Central memory CD8-positive, alpha-beta T cell (primary cell): ENCODE results near the gene CSNK1D.

Experiments used
- ATAC-seq: fragments of 150-1000 bp; cut with Tn5 transposase; replicated peaks from 2 replicates; pipeline ENCODE4 v1.10.0; 2022; ENCODE audit warnings: mild to moderate bottlenecking, moderate FRiP score, moderate number of reproducible peaks; ENCODE audit not compliant: poor library complexity, severe bottlenecking; ENCODE audit errors: extremely low read depth
- DNase-seq, 2 donors: peaks; one replicate each; pipeline ENCODE4 v3.0.0; 2021; ENCODE audit warnings: low spot score in 2 of 2
- H3K27ac Mint-ChIP-seq: one replicate; pipeline ENCODE4 v1.8.0; 2022; ENCODE audit warnings: low read depth, mild to moderate bottlenecking, moderate library complexity, mixed read lengths
- H3K27me3 Mint-ChIP-seq: one replicate; pipeline ENCODE4 v1.8.0; 2022; ENCODE audit warnings: mixed read lengths
- H3K36me3 Mint-ChIP-seq: one replicate; pipeline ENCODE4 v1.8.0; 2022; ENCODE audit warnings: mild to moderate bottlenecking, moderate library complexity, mixed read lengths; ENCODE audit not compliant: insufficient read depth
- H3K4me1 Mint-ChIP-seq: one replicate; pipeline ENCODE4 v1.8.0; 2022; ENCODE audit warnings: mixed read lengths
- H3K4me3 Mint-ChIP-seq: one replicate; pipeline ENCODE4 v1.8.0; 2022; ENCODE audit warnings: mild to moderate bottlenecking, moderate library complexity, mixed read lengths
- H3K9me3 Mint-ChIP-seq: one replicate; pipeline ENCODE4 v1.8.0; 2022; ENCODE audit warnings: mixed read lengths

CSNK1D gene

GRCh38 chr17:82231312-82231561, 42.3 kb downstream of the CSNK1D start:
- Mint-ChIP-seq H3K4me3 (no peak overlapping the region), H3K27me3 (no peaks in the 10 kb centered on the region), H3K4me1 (peaks cover 15% of the 10 kb centered on the region), H3K27ac (no peak overlapping the region), H3K9me3 (no peaks in the 10 kb centered on the region), H3K36me3 (peaks cover 10% of the 10 kb centered on the region)
- ATAC-seq = peak; percentile 5
- no peak for DNase-seq

DNA sequence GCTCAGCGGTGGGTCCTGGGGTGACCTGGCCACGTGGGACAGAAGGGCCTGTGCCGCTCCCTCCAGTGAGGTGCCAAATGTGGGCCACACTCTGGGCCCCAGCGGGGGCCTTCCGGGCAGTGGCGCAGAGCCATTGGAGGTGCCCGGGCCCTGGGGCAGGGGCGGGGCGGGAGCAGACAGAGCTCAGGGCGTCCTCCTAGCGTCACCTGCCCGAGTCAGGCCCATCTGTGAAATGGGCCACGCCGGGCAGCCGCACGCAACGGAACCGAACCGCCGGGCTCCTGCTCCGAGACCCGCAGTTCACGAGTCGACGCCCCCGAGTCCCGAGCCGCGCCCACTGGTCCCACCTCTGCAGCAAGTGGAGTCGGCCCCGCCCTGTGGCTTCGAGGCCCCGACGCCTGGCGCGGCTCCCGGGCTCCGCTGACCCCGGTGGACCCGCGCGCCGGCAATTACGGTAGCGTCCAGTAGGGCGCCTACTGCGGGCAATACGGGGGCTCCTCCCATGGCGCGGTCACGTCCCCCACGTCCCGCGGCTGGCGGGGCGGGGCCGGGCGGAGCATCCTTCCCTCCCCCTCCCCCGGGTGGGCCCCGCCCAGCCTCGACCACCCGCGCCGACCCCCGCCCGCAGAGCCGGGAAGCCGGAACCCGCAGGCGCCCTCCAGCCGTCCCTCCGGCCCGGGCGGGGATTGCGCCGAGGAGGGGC, 42.7 kb downstream of the CSNK1D start:
- Mint-ChIP-seq H3K27me3 (no peaks in the 10 kb centered on the region), H3K4me1 (peaks cover 10% of the 10 kb centered on the region), H3K9me3 (no peaks in the 10 kb centered on the region), H3K4me3 (peak overlapping the region; percentile 73), H3K27ac (no peak overlapping the region), H3K36me3 (peaks cover 7% of the 10 kb centered on the region)
- DNase-seq = peak in 1 of 2 donors; percentile 40
- ATAC-seq = peak; percentile 12

- Mint-ChIP-seq H3K27ac (peak overlapping the region; percentile 46), H3K4me3 (peak overlapping the region; percentile 73)
- ATAC-seq = no peak
These were observed 43.5 kb downstream of the CSNK1D start for GRCh38 chr17:82229698-82230608.

DNA sequence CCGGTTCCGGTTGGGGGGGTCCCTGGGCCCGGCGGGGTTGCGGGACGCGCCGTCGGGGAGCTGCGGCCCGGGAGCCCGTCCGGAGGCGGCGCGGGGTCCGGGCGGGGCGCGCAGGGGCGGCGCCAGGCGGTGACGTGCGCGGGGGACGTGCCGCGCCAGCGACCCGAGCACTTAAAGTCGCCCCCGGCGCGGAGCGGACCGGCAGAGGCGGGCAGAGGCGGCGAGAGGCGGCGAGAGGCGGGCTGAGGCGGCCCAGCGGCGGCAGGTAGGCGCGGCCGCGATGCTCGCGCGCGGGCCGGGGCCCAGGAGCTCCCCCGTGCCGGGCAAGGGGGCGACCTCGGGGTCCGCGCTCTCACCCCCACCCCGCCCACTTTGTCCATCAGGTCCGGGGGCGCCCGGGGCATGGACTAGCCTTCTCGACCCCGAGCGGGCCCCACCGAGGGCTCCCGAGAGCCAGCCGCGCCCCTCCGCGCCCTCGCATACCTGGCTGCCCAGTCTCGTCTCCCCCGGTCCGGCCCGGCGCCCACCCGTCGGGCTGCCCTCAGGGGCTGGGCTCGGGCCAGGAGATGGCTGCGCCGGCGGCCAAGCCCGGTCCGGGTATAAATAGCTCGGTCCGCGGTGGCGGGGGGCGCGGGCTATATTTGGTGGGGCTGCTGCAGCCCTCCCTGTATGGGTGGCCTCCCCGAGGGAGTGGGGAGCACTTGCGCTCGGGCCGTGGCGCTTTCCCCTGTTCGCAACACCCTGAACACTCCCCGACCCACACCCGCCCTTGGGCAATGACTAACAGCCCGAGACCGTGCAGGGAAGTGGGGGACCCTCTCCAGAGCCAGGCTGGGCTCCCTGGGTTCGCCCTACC, 44.4 kb downstream of the CSNK1D start, which contains the start of gene SLC16A3:
SLC16A3 (plus strand) TSS at position 201 of the 856 bp plus-strand sequence. CDS start 6,967 bp downstream, outside the sequence.
- Mint-ChIP-seq H3K4me1 (peaks cover 10% of the 10 kb centered on the region), H3K27ac (peak within 1 kb of the TSS; percentile 70), H3K36me3 (peaks cover 8% of the 10 kb centered on the region), H3K27me3 (no peaks in the 10 kb centered on the region), H3K4me3 (peak within 1 kb of the TSS; percentile 83), H3K9me3 (no peaks in the 10 kb centered on the region)
- no peak for DNase-seq
- ATAC-seq = peak; percentile 57

More at GRCh38 chr17:82229698-82230608, 43.5 kb downstream of the CSNK1D start:
- no peaks in the 10 kb centered on the region for H3K9me3 Mint-ChIP-seq
- peaks cover 5% of the 10 kb centered on the region for H3K36me3 Mint-ChIP-seq
- DNase-seq = no peak
- peaks cover 10% of the 10 kb centered on the region for H3K4me1 Mint-ChIP-seq
- H3K27me3 Mint-ChIP-seq = no peaks in the 10 kb centered on the region

DNA sequence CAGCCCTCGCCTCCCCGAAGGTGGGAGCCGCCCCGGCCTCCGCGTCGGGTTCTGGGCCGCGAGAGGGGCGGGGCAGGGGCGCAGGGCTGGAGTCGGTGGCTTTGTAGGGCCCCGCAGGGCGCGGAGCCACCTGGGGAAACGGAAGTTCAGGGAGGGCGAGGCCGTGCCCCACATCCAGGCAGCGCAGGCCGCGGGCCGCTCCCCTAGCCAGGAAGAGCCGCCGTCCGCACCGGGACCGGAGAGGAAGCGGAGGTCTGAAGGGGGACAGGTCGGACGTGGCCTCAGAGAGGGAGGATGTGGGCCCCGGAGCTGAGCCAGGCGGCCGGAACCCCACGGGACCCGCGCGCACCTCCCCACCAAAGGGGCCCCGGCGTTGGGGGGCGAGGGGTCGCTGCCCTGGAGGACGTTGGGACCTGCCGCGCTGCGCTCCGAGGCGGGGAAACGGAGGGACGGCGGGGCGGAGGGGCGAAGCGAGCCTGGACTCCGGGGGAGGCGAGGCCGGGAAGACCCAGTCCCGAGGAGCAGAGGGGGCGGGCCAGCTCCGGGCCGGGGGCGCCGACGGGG, 45.1 kb downstream of the CSNK1D start:
- H3K36me3 Mint-ChIP-seq = peaks cover 8% of the 10 kb centered on the region
- peak overlapping the region; percentile 83 for H3K4me3 Mint-ChIP-seq
- H3K27ac Mint-ChIP-seq = peak overlapping the region; percentile 70
- peaks cover 8% of the 10 kb centered on the region for H3K4me1 Mint-ChIP-seq
- DNase-seq (no peak), ATAC-seq (peak; percentile 69)
- no peaks in the 10 kb centered on the region for H3K27me3 Mint-ChIP-seq
- no peaks in the 10 kb centered on the region for H3K9me3 Mint-ChIP-seq

DNA sequence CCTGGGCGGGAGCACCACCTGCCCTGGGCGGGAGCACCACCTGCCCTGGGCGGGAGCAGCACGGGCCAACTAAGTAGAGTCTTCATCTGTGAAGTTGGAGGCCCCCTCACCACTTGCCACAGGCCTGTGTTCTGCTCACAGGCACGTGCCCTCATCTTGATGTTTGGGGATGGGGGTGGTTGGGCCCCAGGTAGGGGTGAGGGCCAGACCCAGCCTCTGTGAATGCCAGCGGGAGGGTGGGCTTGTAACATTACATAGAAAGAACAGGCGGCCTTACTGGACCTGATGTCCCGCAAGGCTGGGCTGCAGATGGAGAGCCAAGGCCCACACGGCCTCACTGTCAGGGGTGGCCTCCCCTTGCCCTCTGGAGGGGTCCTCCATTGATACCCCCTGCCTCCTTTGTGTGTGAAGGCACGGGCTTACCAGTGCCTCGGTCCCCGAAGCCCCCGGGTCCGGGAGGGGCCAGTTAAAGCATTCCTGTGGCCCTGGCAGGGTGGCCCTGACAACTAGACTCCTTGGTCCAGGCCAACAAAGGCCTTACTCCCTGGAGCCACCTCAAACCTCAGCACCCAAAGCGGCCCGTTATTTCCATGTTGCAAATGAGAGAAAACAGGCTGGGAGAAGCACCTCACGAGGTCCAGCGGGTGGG, 45.7 kb downstream of the CSNK1D start:
- H3K36me3 Mint-ChIP-seq = peaks cover 8% of the 10 kb centered on the region
- peaks cover 5% of the 10 kb centered on the region for H3K4me1 Mint-ChIP-seq
- no peaks in the 10 kb centered on the region for H3K27me3 Mint-ChIP-seq
- DNase-seq (no peak), ATAC-seq (no peak)
- H3K4me3 Mint-ChIP-seq = peak overlapping the region; percentile 83
- H3K27ac Mint-ChIP-seq = peak overlapping the region; percentile 70
- no peaks in the 10 kb centered on the region for H3K9me3 Mint-ChIP-seq

DNA sequence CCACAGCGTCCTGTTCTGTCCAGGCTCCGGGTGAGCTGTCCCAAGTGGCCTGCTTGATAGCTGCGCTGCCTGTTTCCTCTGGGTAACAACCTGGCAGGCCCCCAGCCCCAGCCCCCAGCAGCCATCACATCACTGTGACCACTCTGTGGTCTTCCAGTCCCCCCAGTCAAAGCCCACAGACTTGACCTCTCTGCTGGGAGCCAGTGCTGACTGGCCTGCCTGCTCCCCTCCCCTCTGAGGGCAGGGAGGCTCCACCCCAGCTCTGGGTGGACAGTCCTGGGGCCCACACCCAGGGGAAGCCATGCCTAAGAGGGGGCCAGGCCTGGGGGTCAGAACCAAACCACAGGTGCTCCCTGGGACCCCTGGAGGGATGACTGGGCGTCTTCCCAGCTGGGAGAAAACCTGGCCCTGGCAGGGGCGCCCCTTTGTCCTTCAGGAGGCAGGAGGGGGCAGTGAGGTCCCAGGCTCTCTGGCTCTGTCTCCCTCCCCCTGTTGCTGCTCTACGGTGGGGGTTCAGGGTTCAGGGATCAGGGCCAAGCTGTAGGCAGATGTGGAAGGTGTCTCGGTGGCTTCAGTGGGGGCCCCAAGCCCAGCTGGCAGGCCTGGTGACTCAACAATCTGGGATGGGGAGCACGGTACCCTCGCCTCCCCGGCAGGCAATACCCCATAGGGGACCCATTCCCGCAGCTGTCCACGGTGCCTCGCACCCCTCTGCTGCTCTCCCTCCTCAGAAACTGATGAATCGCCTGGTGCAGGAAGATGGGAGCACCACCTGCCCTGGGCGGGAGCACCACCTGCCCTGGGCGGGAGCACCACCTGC, 46.5 kb downstream of the CSNK1D start:
- H3K9me3 Mint-ChIP-seq = no peaks in the 10 kb centered on the region
- ATAC-seq = no peak

DNA sequence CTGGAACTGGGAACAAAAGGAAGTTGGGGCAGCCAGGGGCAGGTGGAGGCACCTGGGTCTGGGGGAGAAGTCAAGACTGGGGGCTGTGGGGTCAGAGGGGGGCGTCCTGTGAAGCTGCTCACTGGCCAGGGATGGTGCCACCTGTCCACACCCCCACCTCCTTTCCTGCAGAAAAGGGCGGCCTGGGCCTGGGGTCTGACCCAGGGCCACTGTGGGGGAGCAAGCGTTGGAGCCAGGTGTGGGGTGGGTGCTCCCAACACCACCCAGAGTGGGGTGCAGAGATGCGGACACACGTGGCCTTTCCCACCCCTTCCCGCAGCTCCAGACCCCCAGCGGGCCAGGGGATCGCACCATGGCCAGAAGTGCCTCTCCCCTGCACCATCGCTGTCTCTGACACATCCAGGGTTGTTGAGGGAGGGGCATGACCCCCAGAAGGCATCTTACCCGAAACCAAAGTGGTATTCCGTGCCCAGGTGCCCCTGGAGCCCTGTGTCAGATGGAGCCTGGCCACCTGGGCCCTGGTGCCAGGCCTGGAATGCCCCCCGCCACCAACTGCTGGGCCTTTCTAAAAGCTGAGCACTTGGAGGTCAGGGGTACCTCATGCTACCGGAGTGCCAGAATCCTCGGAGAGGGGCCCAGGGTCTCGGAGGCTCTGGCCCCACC, 47.2 kb downstream of the CSNK1D start:
- Mint-ChIP-seq H3K4me1 (peaks cover 5% of the 10 kb centered on the region), H3K9me3 (no peaks in the 10 kb centered on the region), H3K4me3 (no peak overlapping the region), H3K27me3 (no peaks in the 10 kb centered on the region), H3K36me3 (peaks cover 6% of the 10 kb centered on the region), H3K27ac (no peak overlapping the region)
- DNase-seq (no peak), ATAC-seq (no peak)

More for the DNA sequence above, 46.5 kb downstream of the CSNK1D start:
- H3K36me3 Mint-ChIP-seq = peaks cover 8% of the 10 kb centered on the region
- H3K4me1 Mint-ChIP-seq = peaks cover 5% of the 10 kb centered on the region
- H3K27ac Mint-ChIP-seq = peak overlapping the region; percentile 19
- H3K27me3 Mint-ChIP-seq = no peaks in the 10 kb centered on the region
- no peak for DNase-seq
- H3K4me3 Mint-ChIP-seq = peak overlapping the region; percentile 83

DNA sequence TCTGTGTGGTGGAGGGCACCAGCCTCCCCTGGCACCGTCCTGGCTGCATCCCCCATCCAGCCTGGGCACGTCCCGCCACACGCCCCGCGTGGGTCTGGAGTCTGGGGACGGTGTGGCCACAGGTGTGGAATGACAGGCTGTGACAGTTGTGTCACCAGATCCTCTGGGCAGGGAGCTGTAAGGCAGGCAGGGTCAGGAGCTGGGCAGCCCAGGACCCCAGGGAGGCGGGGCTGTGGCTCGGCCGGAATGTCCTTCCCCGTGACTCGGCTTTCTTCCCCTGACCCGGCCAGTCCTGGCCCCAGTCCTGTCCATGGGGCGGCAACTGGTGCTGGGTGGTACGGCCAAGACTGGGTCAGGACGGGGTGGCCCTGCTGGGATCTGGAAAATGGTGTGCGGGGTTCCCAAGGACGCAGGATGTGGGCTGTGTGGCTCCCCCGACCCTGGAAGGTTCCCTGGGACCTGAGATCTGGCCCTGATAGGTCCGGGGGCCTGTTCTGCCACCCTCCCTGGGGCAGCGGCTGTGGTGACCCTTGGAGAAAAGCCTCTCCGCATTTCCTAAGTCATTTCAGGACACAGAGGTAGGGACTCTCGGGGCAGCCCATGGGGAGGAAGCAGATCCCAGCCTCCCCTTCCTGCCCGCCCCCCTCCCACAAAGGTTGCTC, 48.0 kb downstream of the CSNK1D start:
- Mint-ChIP-seq H3K4me3 (no peak overlapping the region), H3K9me3 (no peaks in the 10 kb centered on the region), H3K27ac (no peak overlapping the region), H3K27me3 (no peaks in the 10 kb centered on the region), H3K36me3 (peaks cover 6% of the 10 kb centered on the region), H3K4me1 (peaks cover 5% of the 10 kb centered on the region)
- no peak for DNase-seq
- no peak for ATAC-seq

- Mint-ChIP-seq H3K9me3 (no peaks in the 10 kb centered on the region), H3K27ac (no peak overlapping the region), H3K4me3 (no peak overlapping the region), H3K36me3 (peaks cover 6% of the 10 kb centered on the region), H3K4me1 (no peaks in the 10 kb centered on the region), H3K27me3 (no peaks in the 10 kb centered on the region)
- ATAC-seq = no peak
- no peak for DNase-seq
These were observed 48.8 kb downstream of the CSNK1D start for GRCh38 chr17:82224666-82225065.
